ENCODE data around the gene RBBP8NL. TPM values are rescaled to one million over a fixed set of nuclear protein-coding genes. Genes with fewer than 3 reads are reported as not detected.

The RBBP8NL gene
- polyA plus RNA-seq, 3 donors: 2.4 to 2.9 (median 2.7) TPM

DNA sequence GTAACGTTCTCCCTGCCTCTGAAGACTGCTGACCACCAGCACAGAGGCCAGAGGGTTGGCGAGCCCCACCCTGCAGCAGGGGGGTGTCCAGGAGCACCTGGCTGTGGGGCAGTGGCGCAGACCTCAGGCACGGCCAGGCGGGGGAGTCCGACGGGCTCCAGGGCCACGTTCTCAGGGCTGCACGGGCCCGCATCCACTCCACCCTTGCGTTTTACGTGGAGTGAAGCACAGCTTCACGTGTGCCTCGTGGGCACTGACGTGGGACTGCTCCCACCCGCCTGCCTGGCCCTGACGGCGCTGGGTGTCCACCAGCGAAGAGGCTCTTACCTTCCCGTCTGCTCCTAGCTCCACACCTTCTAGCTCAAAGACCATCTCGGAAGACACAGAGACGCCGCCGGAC is 33.5 kb downstream of the RBBP8NL start:
- DNase-seq: no peak

DNA sequence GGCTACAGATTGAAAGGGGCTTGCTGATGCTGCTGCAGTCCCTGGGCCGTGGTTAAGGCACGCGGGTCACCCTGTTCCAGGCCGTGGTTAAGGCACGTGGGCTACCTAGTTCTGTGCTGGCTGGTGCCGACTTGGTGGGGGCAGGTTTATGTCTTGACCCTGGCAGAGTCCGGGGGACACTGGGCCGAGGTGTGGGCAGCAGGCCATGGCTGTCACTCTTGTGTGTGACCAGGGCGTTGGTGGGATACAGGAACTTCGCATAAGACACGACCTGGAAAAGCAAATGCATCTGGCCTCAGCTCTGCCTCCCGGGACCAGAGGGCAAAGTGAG is 34.0 kb downstream of the RBBP8NL start:
- no peak for DNase-seq

GRCh38 chr20:62392621-62393334 is 34.6 kb downstream of the RBBP8NL start:
- DNase-seq: no peak

DNA sequence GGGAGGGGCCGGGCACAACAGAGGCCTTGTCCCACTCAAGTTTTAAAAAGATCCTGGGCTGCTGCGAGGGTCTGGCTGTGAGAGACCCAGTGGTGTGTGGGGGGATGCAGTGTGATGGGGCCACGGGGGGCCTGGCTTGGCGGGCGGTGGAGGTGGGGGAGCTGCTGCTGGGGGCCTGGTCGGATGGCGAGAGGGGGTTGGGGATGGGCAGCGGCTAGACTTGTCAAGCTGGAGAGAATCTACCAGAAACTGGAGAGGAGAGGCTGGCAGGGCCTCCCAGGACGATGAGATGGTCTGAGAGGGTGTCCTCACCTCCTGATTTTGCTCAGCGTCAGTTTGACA is 35.3 kb downstream of the RBBP8NL start:
- no peak for DNase-seq

GRCh38 chr20:62391165-62392076 is 35.9 kb downstream of the RBBP8NL start:
- no peak for DNase-seq

DNA sequence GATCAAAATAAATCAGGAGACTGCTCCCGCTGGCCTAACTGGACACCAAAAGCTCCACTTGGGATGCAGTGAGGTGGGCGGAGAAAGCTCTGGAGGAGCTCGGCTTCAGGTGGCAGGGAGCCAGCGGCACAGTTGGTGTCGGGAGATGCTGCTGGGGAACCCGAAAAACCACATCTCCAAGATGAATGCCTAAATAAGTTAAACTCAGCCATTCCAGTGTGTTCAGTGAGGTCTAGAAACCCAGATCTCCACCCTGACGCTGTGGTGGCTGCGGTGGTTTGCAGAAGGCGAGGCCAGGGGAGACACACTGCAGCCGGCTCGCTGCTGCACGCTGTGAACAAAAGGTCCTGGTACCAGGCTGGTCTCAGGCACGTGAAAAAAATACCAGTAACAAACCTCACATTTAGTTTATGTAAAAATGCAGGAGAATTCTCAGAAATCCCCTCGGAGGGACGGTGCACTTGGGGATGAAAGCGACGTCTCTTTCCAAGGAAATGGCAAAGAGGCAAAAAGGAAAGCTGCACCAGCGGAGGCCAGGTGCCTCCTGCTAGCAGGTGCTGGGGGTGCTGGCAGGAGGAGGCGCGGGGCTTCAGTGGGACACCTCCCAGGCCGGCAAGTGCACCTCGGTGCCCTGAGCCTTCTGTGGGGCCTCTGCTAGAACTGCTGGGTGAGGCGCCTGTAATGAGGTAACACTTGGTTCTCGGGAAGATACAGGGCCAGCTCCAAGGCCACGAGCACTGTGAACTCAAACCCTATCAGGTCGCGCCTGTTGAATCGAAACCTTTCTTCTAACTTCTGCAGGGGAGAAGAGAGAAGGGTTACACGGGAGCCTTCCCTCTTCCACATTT is 36.8 kb downstream of the RBBP8NL start:
- no peak for DNase-seq

DNA sequence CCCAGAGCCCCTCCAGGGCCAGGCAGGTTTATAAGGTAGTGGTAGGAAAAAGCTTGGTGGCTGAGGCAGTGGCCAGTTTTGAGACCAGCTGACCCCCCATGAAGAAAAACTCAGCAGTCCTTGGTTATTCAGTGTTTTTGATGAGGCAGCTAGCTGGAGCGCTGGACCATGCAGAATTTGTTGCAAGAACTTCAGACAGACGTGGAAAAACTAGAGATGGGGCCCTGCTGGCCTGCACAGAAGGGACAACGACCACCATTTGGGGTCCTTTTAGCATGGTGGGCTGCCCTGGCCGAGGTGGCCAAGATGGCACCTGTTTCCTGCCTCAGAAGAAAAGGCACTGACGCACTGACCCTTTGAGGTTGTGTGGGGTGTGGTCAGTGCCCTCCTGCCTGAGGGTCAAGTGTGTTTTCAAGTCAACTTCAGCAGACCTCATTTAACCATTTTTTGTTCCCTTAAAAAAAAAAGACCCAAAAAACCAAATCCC is 37.7 kb downstream of the RBBP8NL start:
- no peak for DNase-seq

- no peak for DNase-seq
Observed at GRCh38 chr20:62388839-62389600, 38.3 kb downstream of the RBBP8NL start.

DNA sequence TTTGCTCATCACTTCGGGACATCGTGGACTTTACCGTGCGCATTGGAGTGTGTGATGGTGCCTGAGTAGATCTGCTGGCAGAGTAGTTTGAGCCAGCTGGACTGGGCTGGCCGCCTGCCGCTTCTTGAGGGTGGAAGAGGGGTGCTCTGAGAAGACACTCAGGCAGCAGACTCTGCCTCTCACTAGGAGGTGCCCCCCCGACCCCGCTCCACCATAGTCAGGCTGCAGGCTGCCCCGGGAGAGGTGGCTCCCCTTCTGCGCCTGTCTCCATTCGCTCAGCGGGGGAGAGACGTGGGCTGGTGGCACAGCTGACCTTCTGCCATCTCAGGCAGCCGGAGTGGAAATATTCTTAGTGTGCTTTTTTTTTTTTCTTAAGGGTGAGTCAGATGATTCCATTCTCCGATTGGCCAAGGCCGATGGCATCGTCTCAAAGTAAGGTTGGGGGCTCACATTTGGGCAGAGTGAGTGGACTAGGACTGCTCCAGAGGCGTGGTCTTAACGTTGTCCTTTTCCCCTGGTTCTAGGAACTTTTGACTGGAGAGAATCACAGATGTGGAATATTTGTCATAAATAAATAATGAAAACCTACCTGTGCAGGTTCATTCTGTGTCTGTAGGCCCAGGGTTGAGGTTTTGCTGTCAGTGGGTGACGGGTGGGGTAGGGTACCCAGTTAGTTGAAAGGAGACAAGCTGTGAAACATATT is 39.3 kb downstream of the RBBP8NL start:
- no peak for DNase-seq

GRCh38 chr20:62387219-62387913 is 40.0 kb downstream of the RBBP8NL start:
- no peak for DNase-seq

- peak; percentile 92 for DNase-seq
Observed at GRCh38 chr20:62386383-62387218, 40.7 kb downstream of the RBBP8NL start, which contains the start of gene RPS21. Gene RPS21, plus strand, starts transcription at chr20:62387103. Its CDS starts 236 bp downstream, at chr20:62387339.

- DNase-seq: no peak
Observed at GRCh38 chr20:62382306-62383198, 44.8 kb downstream of the RBBP8NL start.

- no peak for DNase-seq
Observed at GRCh38 chr20:62381842-62382241, 45.5 kb downstream of the RBBP8NL start.

- no peak for DNase-seq
Observed at GRCh38 chr20:62381202-62381797, 46.0 kb downstream of the RBBP8NL start.

DNA sequence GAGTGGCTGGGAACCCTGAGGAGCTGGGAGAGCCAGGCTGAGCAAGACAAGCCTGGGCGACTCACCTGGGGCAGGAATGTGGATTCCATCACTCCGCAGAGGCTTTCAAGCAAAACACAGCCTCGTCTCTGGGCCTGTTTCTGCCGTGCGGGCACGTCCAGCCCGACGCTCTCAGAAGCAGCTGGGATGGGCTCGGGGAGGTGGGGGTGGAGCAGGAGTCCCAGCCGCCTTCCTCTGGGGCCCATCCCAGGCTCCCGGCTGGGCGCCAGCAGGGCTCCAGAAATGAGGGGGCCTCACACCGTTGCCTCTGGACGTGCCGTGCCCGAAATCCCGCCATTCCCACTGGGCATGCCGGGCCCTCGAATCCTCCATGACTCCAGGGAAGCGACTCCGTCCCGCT is 49.1 kb downstream of the RBBP8NL start:
- DNase-seq: no peak

- DNase-seq: no peak
Observed at GRCh38 chr20:62377615-62378178, 49.6 kb downstream of the RBBP8NL start.

GRCh38 chr20:62377064-62377461 is 50.3 kb downstream of the RBBP8NL start:
- DNase-seq: no peak

All from renal pelvis (tissue), 4 donors.